Prostate gland (tissue), 2 donors: ENCODE results near the gene DCUN1D2.
"Not testable (repeated sequence)": the region's sequence is repeated elsewhere in the genome, so short reads cannot be mapped to it uniquely, and the experiment has no call there.

Experiments
- CTCF ChIP-seq, 4 experiments: fragments of 200-600 bp in 2 of 4; fragments of 450-650 bp in 2 of 4; sonication (generic) in 2 of 4; IDR thresholded peaks; 1 replicate in 3 of 4; 2 replicates in 1 of 4; pipeline ENCODE4 v1.5.1; 2016 to 2019; ENCODE audit warnings: antibody characterized with exemption in 4 of 4, mild to moderate bottlenecking in 2 of 4, moderate library complexity in 2 of 4
- POLR2AphosphoS5 ChIP-seq: sonication (generic); formaldehyde crosslinking; IDR thresholded peaks from one replicate; pipeline ENCODE4 v1.6.1; 2017; ENCODE audit warnings: antibody characterized with exemption

GRCh38 chr13:113435907-113436306, 54.6 kb downstream of the DCUN1D2 start:
- not testable (repeated sequence) for TF ChIP-seq POLR2AphosphoS5; CTCF (IDR thresholded peaks at IDR 0.05)
